ENCODE results near the gene HOATZ. TPM values are rescaled to one million over a fixed set of nuclear protein-coding genes. Genes with fewer than 3 reads are reported as not detected.

The HOATZ gene
- total RNA-seq, 1 donor from 2014 or later = not detected

DNA sequence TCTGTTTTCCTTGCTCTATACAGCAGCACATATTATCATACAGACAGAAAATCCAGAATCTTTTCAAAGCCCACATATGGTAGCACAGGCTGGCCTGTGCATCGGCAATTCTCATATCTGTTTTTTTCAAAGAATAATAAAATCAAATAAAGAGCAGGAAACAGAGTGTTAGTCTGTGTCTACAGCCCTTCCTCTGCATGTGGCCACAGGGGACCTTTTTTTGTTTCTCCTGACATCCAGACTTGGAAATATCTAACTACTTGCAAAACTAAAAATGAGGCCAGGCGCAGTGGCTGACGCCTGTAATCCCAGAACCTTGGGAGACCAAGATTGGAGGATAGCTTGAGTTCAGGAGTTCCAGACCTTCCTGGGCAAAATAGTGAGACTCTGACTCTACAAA lies 46.2 kb downstream of the HOATZ start:
- intact Hi-C loops (cut with DNase I) = no loop called here
- no peaks in the 10 kb centered on the region for H3K27me3 ChIP-seq
- H3K4me1 ChIP-seq = peaks cover 6% of the 10 kb centered on the region
- H3K4me3 ChIP-seq = no peak overlapping the region
- DNase-seq (ENCODE audit: extremely low spot score in 2 of 2) = no peak
- H3K27ac ChIP-seq = no peak overlapping the region
- H3K9me3 ChIP-seq = no peaks in the 10 kb centered on the region
- H3K36me3 ChIP-seq = no peaks in the 10 kb centered on the region
- TF ChIP-seq POLR2AphosphoS5 (IDR thresholded peaks at IDR 0.05; ENCODE audit: insufficient read depth in 1 of 2, low read depth in 1 of 2) = no peak
- TF ChIP-seq POLR2A (IDR thresholded peaks at IDR 0.05) = no peak
- TF ChIP-seq, protein P1, sequence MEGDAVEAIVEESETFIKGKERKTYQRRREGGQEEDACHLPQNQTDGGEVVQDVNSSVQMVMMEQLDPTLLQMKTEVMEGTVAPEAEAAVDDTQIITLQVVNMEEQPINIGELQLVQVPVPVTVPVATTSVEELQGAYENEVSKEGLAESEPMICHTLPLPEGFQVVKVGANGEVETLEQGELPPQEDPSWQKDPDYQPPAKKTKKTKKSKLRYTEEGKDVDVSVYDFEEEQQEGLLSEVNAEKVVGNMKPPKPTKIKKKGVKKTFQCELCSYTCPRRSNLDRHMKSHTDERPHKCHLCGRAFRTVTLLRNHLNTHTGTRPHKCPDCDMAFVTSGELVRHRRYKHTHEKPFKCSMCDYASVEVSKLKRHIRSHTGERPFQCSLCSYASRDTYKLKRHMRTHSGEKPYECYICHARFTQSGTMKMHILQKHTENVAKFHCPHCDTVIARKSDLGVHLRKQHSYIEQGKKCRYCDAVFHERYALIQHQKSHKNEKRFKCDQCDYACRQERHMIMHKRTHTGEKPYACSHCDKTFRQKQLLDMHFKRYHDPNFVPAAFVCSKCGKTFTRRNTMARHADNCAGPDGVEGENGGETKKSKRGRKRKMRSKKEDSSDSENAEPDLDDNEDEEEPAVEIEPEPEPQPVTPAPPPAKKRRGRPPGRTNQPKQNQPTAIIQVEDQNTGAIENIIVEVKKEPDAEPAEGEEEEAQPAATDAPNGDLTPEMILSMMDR (IDR thresholded peaks at IDR 0.05) = no peak

DNA sequence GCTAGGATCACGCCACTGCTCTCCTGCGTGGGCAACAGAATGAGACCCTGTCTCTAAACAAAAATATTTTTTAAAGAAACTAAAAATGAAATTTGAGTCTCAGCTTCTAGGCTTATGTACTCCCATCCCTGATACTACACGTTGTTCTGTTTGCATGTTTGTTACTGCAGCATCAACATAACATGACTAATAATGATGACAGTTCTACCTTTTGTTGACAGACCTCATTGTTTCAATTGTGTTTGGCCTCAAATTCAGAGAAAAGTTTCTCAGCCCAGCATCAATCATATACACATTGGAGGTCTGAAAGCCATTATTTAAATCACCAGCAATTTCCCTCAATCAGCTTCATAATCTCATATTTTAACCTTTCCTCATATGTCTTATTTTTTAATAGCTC lies 46.7 kb downstream of the HOATZ start:
- Histone ChIP-seq H3K9me3 (no peaks in the 10 kb centered on the region), H3K36me3 (no peaks in the 10 kb centered on the region), H3K27me3 (no peaks in the 10 kb centered on the region), H3K4me3 (no peak overlapping the region), H3K27ac (no peak overlapping the region), H3K4me1 (peaks cover 6% of the 10 kb centered on the region)
- intact Hi-C loops (cut with DNase I) = no loop called here
- no peak for TF ChIP-seq POLR2A (IDR thresholded peaks at IDR 0.05)
- TF ChIP-seq POLR2AphosphoS5 (IDR thresholded peaks at IDR 0.05; ENCODE audit: insufficient read depth in 1 of 2, low read depth in 1 of 2) = no peak
- TF ChIP-seq, protein P1 (IDR thresholded peaks at IDR 0.05) = no peak
- DNase-seq (ENCODE audit: extremely low spot score in 2 of 2) = no peak

DNA sequence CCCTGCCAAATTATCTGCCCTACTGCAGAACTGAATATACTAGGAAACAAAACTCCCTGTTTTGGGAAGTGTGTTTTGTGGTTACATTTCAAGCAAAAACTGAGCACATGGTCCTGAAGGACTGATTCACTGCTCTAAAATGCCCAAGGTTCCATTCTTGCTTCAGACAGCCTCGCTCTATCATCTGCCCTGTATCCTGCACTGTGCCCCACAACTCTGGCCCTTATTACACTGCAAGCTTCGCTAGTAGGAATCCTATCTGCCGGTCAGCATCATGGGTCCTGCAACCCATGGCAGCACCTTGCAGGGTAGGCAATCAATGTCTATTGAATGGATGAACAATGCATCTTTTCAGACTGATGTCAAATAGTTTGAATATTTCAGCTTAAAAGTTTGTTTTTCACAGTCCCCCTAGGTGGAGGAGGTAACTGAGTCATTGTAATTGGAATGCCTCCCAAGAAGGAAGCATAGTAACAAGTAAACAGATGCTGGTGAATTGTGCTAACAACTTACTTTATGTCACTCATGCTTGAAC lies 47.3 kb downstream of the HOATZ start:
- Histone ChIP-seq H3K9me3 (no peaks in the 10 kb centered on the region), H3K4me3 (no peak overlapping the region), H3K27ac (no peak overlapping the region), H3K27me3 (no peaks in the 10 kb centered on the region), H3K4me1 (peaks cover 6% of the 10 kb centered on the region), H3K36me3 (no peaks in the 10 kb centered on the region)
- no peak for DNase-seq (ENCODE audit: extremely low spot score in 2 of 2)
- intact Hi-C loops (cut with DNase I) = no loop called here
- TF ChIP-seq POLR2A (IDR thresholded peaks at IDR 0.05) = no peak
- TF ChIP-seq, protein P1 (IDR thresholded peaks at IDR 0.05) = no peak
- TF ChIP-seq POLR2AphosphoS5 (IDR thresholded peaks at IDR 0.05; ENCODE audit: insufficient read depth in 1 of 2, low read depth in 1 of 2) = no peak

DNA sequence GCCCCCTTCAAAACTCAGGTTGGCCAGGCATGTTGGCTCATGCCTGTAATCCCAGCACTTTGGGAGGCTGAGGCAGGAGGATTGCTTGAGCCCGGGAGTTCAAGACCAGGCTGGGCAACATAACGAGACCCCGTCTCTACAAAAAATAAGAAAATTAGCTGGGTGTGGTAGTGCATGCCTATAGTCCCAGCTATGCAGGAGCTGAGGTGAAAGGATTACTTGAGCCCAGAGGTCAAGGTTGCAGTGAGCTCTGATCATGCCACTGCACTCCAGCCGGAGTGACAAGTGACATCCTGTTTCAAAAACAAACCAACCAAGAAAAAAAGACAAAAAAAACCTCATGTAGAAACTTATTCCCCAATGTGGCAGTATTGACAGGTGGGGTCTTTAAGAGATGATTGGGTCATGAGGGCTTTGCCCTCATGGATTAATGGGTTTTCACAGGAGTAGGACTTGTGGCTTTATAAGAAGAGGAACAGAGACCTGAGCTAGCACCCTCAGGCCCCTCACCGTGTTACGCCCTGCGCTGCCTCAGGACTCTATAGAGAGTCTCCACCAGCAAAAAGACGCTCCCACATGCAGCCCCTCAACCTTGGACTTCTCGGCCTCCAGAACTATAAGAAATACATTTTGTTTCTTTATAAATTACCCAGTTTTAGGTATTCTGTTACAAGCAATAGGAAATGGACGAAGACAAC lies 48.3 kb downstream of the HOATZ start:
- TF ChIP-seq POLR2A (IDR thresholded peaks at IDR 0.05) = no peak
- intact Hi-C loops (cut with DNase I) = no loop called here
- no peak overlapping the region for H3K27ac ChIP-seq
- H3K36me3 ChIP-seq = no peaks in the 10 kb centered on the region
- H3K9me3 ChIP-seq = no peaks in the 10 kb centered on the region
- no peak for DNase-seq (ENCODE audit: extremely low spot score in 2 of 2)
- H3K27me3 ChIP-seq = no peaks in the 10 kb centered on the region
- no peak overlapping the region for H3K4me3 ChIP-seq
- H3K4me1 ChIP-seq = peaks cover 6% of the 10 kb centered on the region

DNA sequence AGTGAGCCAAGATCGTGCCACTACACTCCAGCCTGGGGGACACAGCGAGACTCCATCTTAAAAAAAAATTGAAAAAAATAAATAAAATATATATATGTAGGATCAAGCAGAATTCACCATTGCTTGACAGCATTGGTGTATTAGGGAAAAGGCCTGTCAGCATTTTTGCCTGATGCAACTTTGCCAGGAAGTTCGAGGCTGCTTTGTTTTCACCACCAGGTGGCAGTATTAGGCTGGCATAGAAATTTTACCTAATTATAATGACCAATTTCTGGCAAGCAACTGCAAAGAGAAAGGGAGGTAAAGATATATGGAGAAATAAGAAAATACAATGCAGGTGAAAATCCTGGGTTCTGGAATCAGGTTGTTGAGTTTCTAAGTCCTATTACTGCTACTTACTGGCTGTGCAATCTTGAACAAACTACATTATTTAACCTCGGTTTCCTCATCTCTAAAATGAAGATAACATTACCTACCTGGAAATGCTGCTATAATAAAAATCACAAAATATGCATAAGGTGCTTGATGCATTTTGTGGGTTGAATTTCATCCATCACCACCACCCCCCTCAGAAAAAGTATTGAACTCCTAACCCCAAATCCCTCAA lies 50.6 kb downstream of the HOATZ start:
- peaks cover 6% of the 10 kb centered on the region for H3K4me1 ChIP-seq
- no peak overlapping the region for H3K27ac ChIP-seq
- no peaks in the 10 kb centered on the region for H3K27me3 ChIP-seq
- TF ChIP-seq POLR2AphosphoS5 (IDR thresholded peaks at IDR 0.05; ENCODE audit: insufficient read depth in 1 of 2, low read depth in 1 of 2) (peak in 1 of 2 donors; percentile 51), POLR2A (IDR thresholded peaks at IDR 0.05) (no peak)
- TF ChIP-seq, protein P1 (IDR thresholded peaks at IDR 0.05) = peak; percentile 78 to 90 (median 83)
- H3K9me3 ChIP-seq = no peaks in the 10 kb centered on the region
- no peak for DNase-seq (ENCODE audit: extremely low spot score in 2 of 2)
- H3K36me3 ChIP-seq = no peaks in the 10 kb centered on the region
- no peak overlapping the region for H3K4me3 ChIP-seq
- intact Hi-C loops (cut with DNase I) = no loop called here

Measured in vagina (tissue), 2 donors.